DMS153 treated with DMSO at 0.1 percent for 48 hours (cell line): ENCODE results near the gene GFPT2.

Experiments used
- DNase-seq: peaks from one replicate; lab custom pipeline; 2025; ENCODE audit not compliant: unreplicated experiment; lab: John Stamatoyannopoulos, UW

GFPT2 gene

DNA sequence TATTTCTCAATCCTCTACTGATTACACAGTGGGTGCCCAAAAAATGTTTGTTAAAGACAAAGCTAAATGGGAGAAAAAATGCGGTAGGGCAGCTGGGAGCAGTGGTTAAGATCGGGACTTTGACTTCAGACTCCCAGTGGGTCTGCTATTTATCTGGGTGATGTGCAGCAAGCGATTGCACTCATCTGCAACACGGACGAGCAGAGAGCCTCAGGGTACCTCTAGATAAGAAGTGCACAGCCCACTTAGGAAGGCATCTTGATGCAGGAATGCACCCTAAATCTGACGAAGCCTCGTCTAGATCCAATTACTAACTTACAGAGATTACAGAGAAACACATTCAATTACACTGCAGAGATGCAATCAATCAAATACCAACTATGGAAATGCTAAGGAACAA is 65.3 kb downstream of the GFPT2 start:
- no peak for DNase-seq

DNA sequence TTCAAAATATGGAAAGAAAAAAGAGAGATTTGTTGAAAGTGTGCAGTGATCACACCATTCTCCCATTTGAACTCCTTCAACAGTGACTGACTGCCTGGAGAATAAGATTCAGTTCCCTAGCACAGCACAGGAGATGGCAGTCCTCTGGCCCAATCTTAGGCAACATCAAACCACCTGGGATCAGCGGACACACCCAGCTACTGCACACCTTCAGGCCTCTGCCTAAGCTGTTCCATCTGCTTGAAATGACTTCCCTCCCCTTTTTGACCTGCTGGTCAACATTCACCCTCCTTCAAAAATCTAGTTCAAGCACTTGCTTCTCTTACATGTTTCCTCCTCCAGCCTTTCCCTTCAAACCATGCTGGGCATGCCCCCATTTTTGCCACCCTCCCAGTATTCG is 65.7 kb downstream of the GFPT2 start:
- no peak for DNase-seq

DNA sequence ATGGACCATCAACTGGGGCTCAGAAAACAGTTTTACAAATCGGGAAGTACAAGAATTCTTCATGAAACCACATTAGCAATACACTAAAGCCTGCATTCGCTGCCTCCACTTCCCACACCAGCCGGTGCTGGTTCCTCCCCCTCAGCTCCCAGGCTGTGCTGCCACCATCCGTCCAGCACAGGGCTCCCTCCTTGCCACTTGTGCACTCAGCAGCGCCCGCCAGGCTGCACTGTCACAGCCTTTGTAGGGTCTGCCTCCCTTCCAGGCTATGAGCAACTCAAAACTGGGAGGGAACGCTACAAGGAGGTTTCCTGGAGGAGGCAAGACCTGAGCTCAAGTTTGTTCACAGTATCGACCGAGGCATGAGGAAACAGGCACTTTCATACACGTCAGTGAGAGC is 69.0 kb downstream of the GFPT2 start:
- no peak for DNase-seq

DNA sequence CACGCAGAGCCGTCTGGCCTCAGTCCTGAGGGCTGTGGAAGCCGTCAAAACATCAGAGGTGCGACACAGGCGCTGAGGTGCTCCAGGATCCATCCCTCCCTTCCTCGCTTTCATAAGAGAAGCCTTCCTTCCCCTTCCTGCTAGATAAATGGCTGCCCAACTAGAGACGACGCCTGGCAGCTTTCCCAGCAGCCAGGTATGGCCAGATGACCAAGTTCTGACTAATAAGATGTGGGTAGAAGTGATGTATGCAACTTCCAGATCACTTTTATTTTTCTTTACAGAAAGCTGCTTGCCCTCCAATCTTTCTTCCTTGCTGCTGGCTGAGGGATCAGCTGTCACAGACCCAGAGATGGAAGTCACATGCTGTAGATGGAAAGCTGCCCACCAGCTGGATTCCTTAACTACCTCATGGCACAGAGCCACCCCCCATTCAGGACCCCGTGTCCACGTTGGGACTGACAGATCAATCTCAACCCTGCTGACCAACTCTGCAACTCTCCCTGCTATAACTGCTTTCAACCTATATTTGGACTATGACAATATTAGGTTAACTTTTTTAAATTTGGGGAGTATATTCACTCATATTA is 70.0 kb downstream of the GFPT2 start:
- DNase-seq: no peak

DNA sequence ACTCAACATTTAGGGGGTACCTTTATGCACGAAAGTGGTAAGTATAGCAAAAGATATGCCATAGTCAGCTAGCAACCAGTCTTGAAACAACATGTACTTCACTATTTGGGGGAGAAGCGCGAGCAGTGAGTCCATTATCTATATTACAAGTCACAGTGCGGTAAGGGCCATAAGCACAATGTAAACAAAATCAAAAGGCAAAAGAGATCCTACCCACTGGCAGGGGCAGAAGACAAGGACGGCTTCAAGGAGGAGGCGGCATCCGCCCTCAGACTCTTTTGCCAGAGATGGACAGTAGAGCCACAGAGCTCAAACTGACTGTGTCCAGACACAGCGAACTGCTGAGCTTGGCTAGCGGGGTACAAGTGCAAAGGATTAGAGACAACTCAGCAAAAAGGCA is 70.9 kb downstream of the GFPT2 start:
- no peak for DNase-seq

DNA sequence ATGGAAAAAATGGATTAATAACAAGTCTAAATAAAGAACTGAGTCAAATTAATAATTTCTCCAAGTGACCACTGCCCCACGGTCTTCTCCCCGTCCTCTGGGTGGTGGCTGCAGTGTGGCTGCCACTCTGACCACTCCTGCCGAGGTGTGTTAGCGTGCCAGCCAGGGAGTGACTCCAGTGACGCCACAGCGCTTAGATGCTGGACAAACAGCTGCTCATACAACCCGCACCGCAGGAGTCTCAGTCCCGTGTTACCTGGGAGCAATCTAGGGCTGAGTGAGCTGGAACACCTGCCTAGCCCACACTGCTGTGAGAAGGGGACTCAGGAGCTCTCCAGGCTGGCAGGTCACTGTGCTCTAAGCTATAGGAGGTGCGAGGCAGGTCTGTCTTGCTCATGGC is 71.4 kb downstream of the GFPT2 start:
- no peak for DNase-seq

DNA sequence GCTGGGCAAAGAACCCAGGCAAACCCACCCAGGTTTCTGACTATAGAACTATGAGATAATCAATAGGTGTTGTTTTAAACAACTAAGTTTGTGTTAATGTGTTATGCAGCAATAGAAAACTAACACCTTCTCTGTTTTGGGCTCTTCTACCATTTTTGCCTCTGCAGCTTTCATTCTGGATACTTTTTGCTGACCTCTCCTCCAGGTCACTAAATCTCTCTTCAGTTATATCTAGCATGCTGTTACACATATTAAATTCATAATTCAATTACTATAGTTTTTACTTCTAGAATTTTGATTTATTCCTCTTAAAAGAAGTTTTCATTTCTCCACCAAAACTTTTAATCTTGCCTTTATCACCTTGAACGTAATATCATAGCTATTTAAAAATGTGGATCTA is 78.4 kb downstream of the GFPT2 start:
- DNase-seq: no peak

DNA sequence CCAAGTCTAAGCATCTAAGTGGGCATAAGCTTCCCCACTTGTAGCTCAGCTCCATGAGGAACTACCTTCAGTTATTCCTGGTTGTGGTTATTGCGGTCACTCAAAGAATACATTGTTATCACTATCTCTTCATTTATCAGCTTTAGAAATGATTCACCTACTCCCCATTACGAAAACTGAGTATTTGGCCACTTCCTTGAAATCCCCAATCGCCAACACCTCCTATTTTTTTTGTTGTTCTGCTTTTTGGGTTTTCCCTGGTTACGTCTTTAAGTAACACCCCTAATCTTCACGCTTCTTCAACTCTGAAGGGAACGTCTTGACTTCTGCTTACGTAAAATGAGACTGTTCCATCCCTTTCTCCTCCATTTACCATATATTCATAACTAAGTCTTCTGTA is 81.9 kb downstream of the GFPT2 start:
- no peak for DNase-seq

DNA sequence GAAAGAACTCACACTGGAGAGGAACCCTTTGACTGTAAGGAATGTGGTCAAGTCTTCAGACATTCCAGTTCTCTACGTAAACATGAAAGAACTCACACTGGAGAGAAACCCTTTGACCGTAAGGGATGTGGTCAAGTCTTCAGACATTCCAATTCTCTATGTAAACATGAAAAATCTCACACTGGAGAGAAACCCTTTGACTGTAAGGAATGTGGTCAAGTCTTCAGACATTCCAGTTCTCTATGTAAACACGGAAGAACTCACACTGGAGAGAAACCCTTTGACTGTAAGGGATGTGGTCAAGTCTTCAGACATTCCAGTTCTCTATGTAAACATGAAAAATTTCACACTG is 93.9 kb downstream of the GFPT2 start:
- no peak for DNase-seq

DNA sequence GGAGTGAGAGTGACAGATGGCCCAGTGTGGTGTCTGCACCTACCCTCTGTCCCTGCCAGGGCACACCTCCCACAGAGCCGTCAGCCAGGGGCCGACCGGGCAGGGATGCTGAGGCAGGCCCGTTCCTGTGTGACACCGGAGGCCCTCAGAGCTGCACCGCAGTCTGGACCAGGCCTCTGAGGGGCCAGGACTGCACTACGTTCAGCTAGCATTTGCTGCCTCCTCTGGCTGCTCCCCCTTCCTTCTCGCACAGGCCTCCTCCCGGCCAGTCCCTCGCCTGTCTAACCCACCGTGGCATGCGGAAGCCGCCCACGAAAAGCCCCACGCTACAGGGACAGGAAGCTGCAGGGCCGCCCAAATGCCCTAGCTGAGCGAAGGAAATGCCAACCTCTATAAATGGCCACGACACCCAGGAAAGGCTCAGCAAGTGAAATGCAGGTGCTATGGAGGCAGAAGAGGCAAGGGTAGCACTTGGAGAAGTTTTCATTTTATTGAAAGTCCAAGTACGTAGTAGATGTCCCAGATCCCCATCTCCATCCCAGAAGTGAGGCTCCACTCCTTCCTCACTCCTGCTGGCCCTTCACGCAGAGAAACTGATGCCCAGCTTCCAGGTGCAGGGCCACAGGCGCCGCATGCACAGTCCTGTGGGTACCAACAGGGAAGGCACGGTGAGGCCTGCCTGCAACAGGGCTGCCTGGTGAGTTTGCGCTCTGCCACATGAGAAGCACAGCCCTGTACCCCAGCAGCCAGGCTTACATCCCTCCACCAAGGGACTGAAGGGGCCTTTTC is 99.9 kb downstream of the GFPT2 start:
- no peak for DNase-seq

DNA sequence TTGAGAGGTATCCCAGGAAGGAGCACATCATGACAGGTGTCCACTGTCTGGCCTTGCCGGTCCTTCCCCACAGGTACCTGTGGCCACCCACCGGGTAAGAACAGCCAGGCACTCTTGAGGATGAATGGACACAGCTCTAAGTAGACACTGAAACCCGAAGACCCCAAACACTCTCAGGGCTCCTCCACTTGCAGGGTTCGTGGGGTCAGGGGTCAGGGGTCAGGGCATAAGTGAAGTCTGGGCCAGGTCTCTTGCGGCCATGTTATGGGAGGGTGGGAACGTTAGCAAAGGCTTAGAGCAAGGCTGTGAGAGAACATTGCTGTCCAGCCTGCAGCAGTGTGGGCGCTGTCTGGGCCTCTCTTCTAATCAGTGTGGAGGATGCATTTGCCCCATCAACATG is 101.2 kb downstream of the GFPT2 start:
- DNase-seq: no peak

DNA sequence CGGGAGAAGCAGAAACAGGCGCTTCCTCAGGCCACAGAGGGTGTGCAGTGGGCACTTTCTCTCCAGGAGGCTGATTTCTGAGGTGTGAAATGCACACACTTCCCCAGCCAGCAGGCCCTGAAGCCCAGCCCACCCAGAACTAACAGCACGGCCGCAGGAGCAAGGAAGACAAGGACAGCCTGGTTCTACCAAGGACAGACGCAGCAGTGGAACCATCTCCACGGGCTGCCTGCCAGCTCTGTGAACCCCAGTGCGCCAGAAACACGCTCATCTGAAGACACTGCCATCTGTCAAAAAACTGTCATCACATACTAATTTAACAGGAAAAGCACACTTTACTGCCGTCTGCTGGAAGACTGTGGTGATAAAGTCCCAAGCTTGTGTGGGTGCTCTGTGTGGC is 102.0 kb downstream of the GFPT2 start:
- DNase-seq: no peak
